Activated T-helper 9 cell treated with anti-CD3 and anti-CD28 coated beads, Interleukin-2, amount 50 U/mL, for 16 hours (primary cell): ENCODE measurements around the gene TBRG4.

Experiments
- DNase-seq: peaks from one replicate; pipeline ENCODE4 v3.0.0-alpha.2; 2020; ENCODE audit warnings: low read depth

TBRG4 gene

GRCh38 chr7:45053941-45054340 is 57.6 kb downstream of the TBRG4 start:
- DNase-seq: no peak

- DNase-seq: no peak
Observed at GRCh38 chr7:45053401-45053800, 58.1 kb downstream of the TBRG4 start.

- no peak for DNase-seq
Observed at GRCh38 chr7:45052011-45052410, 59.5 kb downstream of the TBRG4 start.

- DNase-seq: no peak
Observed at GRCh38 chr7:45050198-45050597, 61.3 kb downstream of the TBRG4 start.
